H1 (cell line): ENCODE results near the gene ATP7B. TPM values are rescaled to one million over a fixed set of nuclear protein-coding genes. Genes with fewer than 3 reads are reported as not detected.

ENCODE experiments used
- CTCF ChIA-PET: fragments of 300-600 bp; sonication (Branson Sonifier 250); formaldehyde crosslinking; loops from one replicate; lab custom pipeline; 2021; ENCODE audit not compliant: partially characterized antibody; lab: Charles Lee
- POLR2A ChIA-PET: fragments of 300-600 bp; sonication (Branson Sonifier 250); formaldehyde crosslinking; loops from one replicate; lab custom pipeline; 2021; ENCODE audit warnings: inconsistent platforms; ENCODE audit not compliant: partially characterized antibody; lab: Charles Lee
- DNase-seq, 2 experiments: peaks; one replicate each; pipeline versions ENCODE4 v3.0.0 to v3.0.0-alpha.2; 2010 to 2022; ENCODE audit warnings: low spot score in 2 of 2, low read depth in 1 of 2, mixed read lengths in 1 of 2
- FAIRE-seq: peaks from 2 replicates; lab custom pipeline; 2011; peaks lifted over from hg19 to GRCh38; lab: Jason Lieb, UNC
- H2AFZ ChIP-seq: 2 replicates; pipeline ENCODE4 v1.8.1; 2012; ENCODE audit warnings: low read length, inconsistent platforms
- H2AK5ac ChIP-seq: 2 replicates; pipeline ENCODE4 v1.6.1; 2013; ENCODE audit warnings: low read depth, low read length
- H2BK120ac ChIP-seq: replicated peaks from 2 replicates; pipeline ENCODE3; 2013; ENCODE audit warnings: low read depth, low read length, inconsistent platforms
- H2BK12ac ChIP-seq: 2 replicates; pipeline ENCODE4 v1.6.1; 2013; ENCODE audit warnings: low read depth, low read length
- H2BK15ac ChIP-seq: 2 replicates; pipeline ENCODE4 v1.6.1; 2013; ENCODE audit warnings: low read length
- H2BK20ac ChIP-seq: 2 replicates; pipeline ENCODE4 v1.6.1; 2013; ENCODE audit warnings: low read length
- H2BK5ac ChIP-seq: 2 replicates; pipeline ENCODE4 v1.6.1; 2013; ENCODE audit warnings: low read depth, low read length
- H3K14ac ChIP-seq: 2 replicates; pipeline ENCODE4 v1.6.1; 2013; ENCODE audit warnings: inconsistent platforms; ENCODE audit not compliant: insufficient read length
- H3K18ac ChIP-seq: 2 replicates; pipeline ENCODE4 v1.6.1; 2013; ENCODE audit warnings: low read length; ENCODE audit errors: extremely low read depth
- H3K23ac ChIP-seq: 2 replicates; pipeline ENCODE4 v1.6.1; 2013; ENCODE audit warnings: inconsistent platforms; ENCODE audit not compliant: insufficient read length
- H3K23me2 ChIP-seq: 2 replicates; pipeline ENCODE4 v1.6.1; 2013; ENCODE audit warnings: low read depth, low read length
- H3K27ac ChIP-seq: 2 replicates; pipeline ENCODE4 v1.6.1; 2011; ENCODE audit warnings: low read depth, low read length, inconsistent platforms
- H3K27me3 ChIP-seq, 4 experiments: replicated peaks in 1 of 4; 1 replicate in 1 of 4; 2 replicates in 3 of 4; pipeline versions ENCODE4 v1.6.1 to v1.8.1; 2011 to 2013; ENCODE audit warnings: low read length in 3 of 4, mild to moderate bottlenecking in 3 of 4, inconsistent platforms in 2 of 4, mixed read lengths in 2 of 4, moderate library complexity in 1 of 4; ENCODE audit not compliant: control insufficient read depth in 3 of 4, insufficient read depth in 3 of 4; ENCODE audit errors: extremely low read depth in 1 of 4
- H3K36me3 ChIP-seq, 4 experiments: 2 replicates each; pipeline versions ENCODE4 v1.6.1 to v1.8.1; 2011 to 2013; ENCODE audit warnings: mild to moderate bottlenecking in 4 of 4, low read length in 3 of 4, moderate library complexity in 2 of 4, control low read depth in 1 of 4, inconsistent platforms in 1 of 4; ENCODE audit not compliant: insufficient read depth in 4 of 4, control insufficient read depth in 2 of 4
- H3K4ac ChIP-seq: replicated peaks from 2 replicates; pipeline ENCODE3; 2013; ENCODE audit warnings: low read length, low read depth, mixed read lengths, inconsistent platforms; ENCODE audit not compliant: insufficient read length
- H3K4me1 ChIP-seq, 4 experiments: replicated peaks in 1 of 4; 1 replicate in 1 of 4; 2 replicates in 3 of 4; pipeline versions ENCODE4 v1.6.1 to v1.8.1; 2011 to 2013; ENCODE audit warnings: low read length in 3 of 4, inconsistent platforms in 2 of 4, mixed read lengths in 1 of 4; ENCODE audit not compliant: insufficient read depth in 4 of 4, control insufficient read depth in 3 of 4
- H3K4me2 ChIP-seq, 2 experiments: 2 replicates each; pipeline versions ENCODE4 v1.6.1 to v1.8.1; 2011 to 2013; ENCODE audit warnings: low read depth in 2 of 2, low read length in 2 of 2, control low read depth in 1 of 2, inconsistent platforms in 1 of 2, mild to moderate bottlenecking in 1 of 2; ENCODE audit not compliant: insufficient read depth in 1 of 2
- H3K4me3 ChIP-seq, 4 experiments: fragments of 200-600, 300-600 bp in 1 of 4; sonication (generic), shearing (Covaris generic), sonication (Bioruptor Twin) in 1 of 4; 2 replicates each; pipeline versions ENCODE4 v1.5.1 to v1.8.1; 2011 to 2016; ENCODE audit warnings: low read length in 4 of 4, low read depth in 3 of 4, control low read depth in 2 of 4, inconsistent platforms in 2 of 4, mild to moderate bottlenecking in 2 of 4, mixed read lengths in 1 of 4, moderate library complexity in 1 of 4; ENCODE audit not compliant: insufficient read depth in 2 of 4; ENCODE audit errors: extremely low read depth in 1 of 4
- H3K56ac ChIP-seq: replicated peaks from 2 replicates; pipeline ENCODE3; 2013; ENCODE audit warnings: low read depth, mild to moderate bottlenecking, mixed read lengths, low read length, inconsistent platforms; ENCODE audit not compliant: insufficient read length
- H3K79me1 ChIP-seq: 2 replicates; pipeline ENCODE4 v1.6.1; 2013; ENCODE audit warnings: low read depth, low read length, control low read depth
- H3K79me2 ChIP-seq, 2 experiments: 2 replicates each; pipeline versions ENCODE4 v1.6.1 to v1.8.1; 2012 to 2013; ENCODE audit warnings: low read length in 2 of 2, mild to moderate bottlenecking in 2 of 2, inconsistent platforms in 1 of 2; ENCODE audit not compliant: insufficient read depth in 2 of 2, control insufficient read depth in 1 of 2
- H3K9ac ChIP-seq, 4 experiments: replicated peaks in 1 of 4; 1 replicate in 1 of 4; 2 replicates in 3 of 4; pipeline versions ENCODE4 v1.6.1 to v1.8.1; 2011 to 2013; ENCODE audit warnings: low read depth in 3 of 4, low read length in 3 of 4, control low read depth in 2 of 4, mild to moderate bottlenecking in 2 of 4, moderate library complexity in 2 of 4, inconsistent platforms in 1 of 4; ENCODE audit errors: extremely low read depth in 1 of 4
- H3K9me3 ChIP-seq, 2 experiments: 2 replicates each; pipeline versions ENCODE4 v1.6.1 to v1.8.1; 2012 to 2013; ENCODE audit warnings: mild to moderate bottlenecking in 2 of 2, moderate library complexity in 2 of 2, control low read depth in 1 of 2, inconsistent platforms in 1 of 2, low read depth in 1 of 2, low read length in 1 of 2, mixed read lengths in 1 of 2; ENCODE audit not compliant: insufficient read depth in 2 of 2
- H4K20me1 ChIP-seq, 2 experiments: replicated peaks in 1 of 2; 2 replicates each; pipeline versions ENCODE3 to v1.8.1; 2011 to 2013; ENCODE audit warnings: inconsistent platforms in 2 of 2, low read length in 2 of 2, mild to moderate bottlenecking in 1 of 2; ENCODE audit not compliant: insufficient read depth in 2 of 2, control insufficient read depth in 1 of 2
- H4K5ac ChIP-seq: 2 replicates; pipeline ENCODE4 v1.6.1; 2013; ENCODE audit warnings: low read length, low read depth, mixed read lengths, inconsistent platforms; ENCODE audit not compliant: insufficient read length
- H4K8ac ChIP-seq: 2 replicates; pipeline ENCODE4 v1.8.0; 2013; ENCODE audit warnings: mild to moderate bottlenecking, moderate library complexity, low read length, inconsistent platforms; ENCODE audit not compliant: insufficient read depth; ENCODE audit errors: extremely low read depth
- H4K91ac ChIP-seq: replicated peaks from 2 replicates; pipeline ENCODE3; 2013; ENCODE audit warnings: low read length, mixed read lengths, inconsistent platforms; ENCODE audit not compliant: insufficient read length
- KDM1A ChIP-seq: fragments of 200-600, 300-600 bp; sonication (generic); IDR thresholded peaks from 2 replicates; pipeline ENCODE4 v1.7.1; 2016; ENCODE audit warnings: mild to moderate bottlenecking, low read length, borderline replicate concordance
- WGBS, 2 experiments: shearing (Covaris generic) in 1 of 2; methylation state at CpG; one replicate each; pipeline versions ENCODE4 v1.1.6 to v1.1.7; 2013 to 2015; ENCODE audit warnings: low lambda C conversion rate in 2 of 2, mixed read lengths in 2 of 2, inconsistent platforms in 1 of 2, low coverage in 1 of 2, missing lambda C conversion rate in 1 of 2; ENCODE audit not compliant: insufficient replicate concordance in 2 of 2, insufficient coverage in 1 of 2, insufficient read length in 1 of 2; ENCODE audit errors: extremely low coverage in 1 of 2, missing lambda C conversion rate in 1 of 2; 5-methylcytosine and 5-hydroxymethylcytosine counted together
- polyA plus RNA-seq, 7 experiments: library from polyadenylated mRNA; depleted of rRNA in 3 of 7; stranded (reverse) in 5 of 7; unstranded in 2 of 7; fragments of >200 nt in 5 of 7; fragments of 200-250 nt in 2 of 7; gene quantifications; 1 replicate in 5 of 7; 2 replicates in 1 of 7; 4 replicates in 1 of 7; pipeline versions ENCODE4 v1.2.1 to v1.2.3, GENCODE V29; 2011 to 2013; ENCODE audit warnings: missing spikeins in 2 of 7, mixed read lengths in 2 of 7
- total RNA-seq: library from RNA; stranded (reverse); fragmentation: NEBNext Ultra II Directional; extraction: Animal tissue kit (Norgen Biotek cat#: 25700); gene quantifications from 2 replicates; pipeline ENCODE4 v1.2.1, GENCODE V29; 2021

ATP7B gene
- total and polyA plus RNA-seq, 2 of the 8 experiments (the other 6 are each of a cell fraction or from before 2014, with no cell fraction given): 4.1 to 9.2 TPM

DNA sequence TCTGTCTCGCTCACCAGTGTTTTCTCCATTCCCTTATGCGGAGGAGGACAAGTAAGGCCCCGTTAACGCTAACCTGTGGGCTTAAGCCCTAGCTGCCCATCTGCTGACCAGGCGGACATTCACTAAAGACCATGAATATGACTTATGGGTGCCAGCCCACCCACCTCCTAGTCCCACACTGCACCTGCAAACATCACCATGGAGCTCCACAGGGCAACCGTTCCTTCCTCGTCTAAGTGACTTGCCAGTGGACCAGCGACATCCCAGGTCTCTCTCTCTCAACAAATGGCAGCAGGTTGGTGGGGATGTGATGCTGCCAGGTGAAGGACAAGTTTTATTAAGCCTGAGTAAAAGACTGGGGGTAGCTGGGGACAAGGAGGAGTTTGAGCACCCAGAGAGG is 94.3 kb downstream of the ATP7B start:
- Histone ChIP-seq H3K14ac (no peak overlapping the region), H3K23me2 (no peaks in the 10 kb centered on the region), H2AK5ac (no peak overlapping the region), H3K4ac (no peak overlapping the region), H3K9me3 (no peaks in the 10 kb centered on the region), H2BK120ac (no peak overlapping the region), H2BK20ac (no peak overlapping the region), H2BK5ac (no peak overlapping the region), H3K9ac (no peak overlapping the region), H3K4me2 (no peak overlapping the region), H3K4me3 (no peak overlapping the region), H3K79me2 (no peaks in the 10 kb centered on the region), H3K4me1 (no peaks in the 10 kb centered on the region; a peak in 1 of 7 replicates), H4K20me1 (no peaks in the 10 kb centered on the region), H3K56ac (no peak overlapping the region), H2BK15ac (no peak overlapping the region), H4K5ac (no peak overlapping the region), H3K23ac (no peak overlapping the region), H2BK12ac (no peak overlapping the region), H3K27ac (no peak overlapping the region), H2AFZ (no peak overlapping the region), H4K8ac (no peak overlapping the region), H3K79me1 (no peaks in the 10 kb centered on the region), H3K18ac (no peak overlapping the region), H3K27me3 (no peaks in the 10 kb centered on the region), H3K36me3 (no peaks in the 10 kb centered on the region), H4K91ac (no peak overlapping the region)
- no peak for FAIRE-seq
- no peak for DNase-seq
- ChIA-PET CTCF (interaction anchor here (0.6 to 8.8 kb wide), 8 partner anchors 12 to 284 kb away, joined by 3 to 65 read pairs (median 4); partner anchors contain the start of gene NEK5), POLR2A (interaction anchor here (1.0 kb wide), 1 partner anchor 58 kb away, joined by 3 read pairs; no protein-coding TSS in a partner anchor)
- WGBS, 2 experiments: 90% methylated on average over 8 of the region's 8 CpGs; no CpG with 5 or more reads in 1 of the 2 experiments
- no peak for TF ChIP-seq KDM1A
